IPS DF 4.7 (cell line): ENCODE measurements around the gene BRD8.
A peak's percentile ranks its signal among the peaks of the same experiment; 100 is the strongest.
"Not testable (repeated sequence)": the region's sequence is repeated elsewhere in the genome, so short reads cannot be mapped to it uniquely, and the experiment has no call there.

Experiments used
- DNase-seq: peaks from one replicate; pipeline ENCODE4 v3.0.0-alpha.2; 2013; ENCODE audit warnings: low spot score; ENCODE audit errors: extremely low read depth

Gene BRD8, protein sequence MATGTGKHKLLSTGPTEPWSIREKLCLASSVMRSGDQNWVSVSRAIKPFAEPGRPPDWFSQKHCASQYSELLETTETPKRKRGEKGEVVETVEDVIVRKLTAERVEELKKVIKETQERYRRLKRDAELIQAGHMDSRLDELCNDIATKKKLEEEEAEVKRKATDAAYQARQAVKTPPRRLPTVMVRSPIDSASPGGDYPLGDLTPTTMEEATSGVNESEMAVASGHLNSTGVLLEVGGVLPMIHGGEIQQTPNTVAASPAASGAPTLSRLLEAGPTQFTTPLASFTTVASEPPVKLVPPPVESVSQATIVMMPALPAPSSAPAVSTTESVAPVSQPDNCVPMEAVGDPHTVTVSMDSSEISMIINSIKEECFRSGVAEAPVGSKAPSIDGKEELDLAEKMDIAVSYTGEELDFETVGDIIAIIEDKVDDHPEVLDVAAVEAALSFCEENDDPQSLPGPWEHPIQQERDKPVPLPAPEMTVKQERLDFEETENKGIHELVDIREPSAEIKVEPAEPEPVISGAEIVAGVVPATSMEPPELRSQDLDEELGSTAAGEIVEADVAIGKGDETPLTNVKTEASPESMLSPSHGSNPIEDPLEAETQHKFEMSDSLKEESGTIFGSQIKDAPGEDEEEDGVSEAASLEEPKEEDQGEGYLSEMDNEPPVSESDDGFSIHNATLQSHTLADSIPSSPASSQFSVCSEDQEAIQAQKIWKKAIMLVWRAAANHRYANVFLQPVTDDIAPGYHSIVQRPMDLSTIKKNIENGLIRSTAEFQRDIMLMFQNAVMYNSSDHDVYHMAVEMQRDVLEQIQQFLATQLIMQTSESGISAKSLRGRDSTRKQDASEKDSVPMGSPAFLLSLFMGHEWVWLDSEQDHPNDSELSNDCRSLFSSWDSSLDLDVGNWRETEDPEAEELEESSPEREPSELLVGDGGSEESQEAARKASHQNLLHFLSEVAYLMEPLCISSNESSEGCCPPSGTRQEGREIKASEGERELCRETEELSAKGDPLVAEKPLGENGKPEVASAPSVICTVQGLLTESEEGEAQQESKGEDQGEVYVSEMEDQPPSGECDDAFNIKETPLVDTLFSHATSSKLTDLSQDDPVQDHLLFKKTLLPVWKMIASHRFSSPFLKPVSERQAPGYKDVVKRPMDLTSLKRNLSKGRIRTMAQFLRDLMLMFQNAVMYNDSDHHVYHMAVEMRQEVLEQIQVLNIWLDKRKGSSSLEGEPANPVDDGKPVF

DNA sequence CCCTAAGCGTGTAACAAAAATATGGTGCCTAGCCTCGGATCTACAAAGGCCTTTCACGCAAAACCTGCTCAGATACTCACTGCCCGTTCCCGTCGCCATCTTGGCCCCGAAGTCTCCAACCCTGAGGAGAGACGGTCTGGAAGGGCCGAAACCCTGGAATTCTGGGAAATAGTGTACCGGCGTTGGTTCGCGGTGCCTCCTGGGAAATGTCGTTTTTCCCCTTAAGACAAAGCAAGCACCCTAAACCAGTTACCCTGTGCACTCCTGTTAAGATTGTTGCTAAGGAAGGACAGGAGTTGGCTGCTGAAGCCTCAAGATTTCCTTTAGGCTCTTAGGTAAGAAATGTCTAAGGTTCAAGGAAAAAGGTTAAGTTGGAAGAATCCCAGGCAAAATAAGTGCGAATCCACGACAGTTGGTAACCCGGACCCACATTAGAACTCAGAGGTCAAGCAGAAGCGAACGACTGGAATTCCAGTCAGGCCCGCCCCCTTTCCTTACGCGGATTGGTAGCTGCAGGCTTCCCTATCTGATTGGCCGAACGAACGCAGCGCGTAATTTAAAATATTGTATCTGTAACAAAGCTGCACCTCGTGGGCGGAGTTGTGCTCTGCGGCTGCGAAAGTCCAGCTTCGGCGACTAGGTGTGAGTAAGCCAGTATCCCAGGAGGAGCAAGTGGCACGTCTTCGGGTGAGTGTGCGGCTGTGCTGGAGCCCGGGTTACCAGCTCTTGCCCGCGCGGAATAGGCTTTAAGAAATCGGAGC, at the start of gene BRD8, which contains the start of gene KIF20A:
BRD8 (minus strand) TSS at position 115 of the 761 bp plus-strand sequence; CDS start at position 99, 16 bp downstream.
KIF20A (plus strand) TSS at position 597 of the 761 bp plus-strand sequence. CDS start 569 bp downstream, outside the sequence.
- peak; percentile 90 for DNase-seq

DNA sequence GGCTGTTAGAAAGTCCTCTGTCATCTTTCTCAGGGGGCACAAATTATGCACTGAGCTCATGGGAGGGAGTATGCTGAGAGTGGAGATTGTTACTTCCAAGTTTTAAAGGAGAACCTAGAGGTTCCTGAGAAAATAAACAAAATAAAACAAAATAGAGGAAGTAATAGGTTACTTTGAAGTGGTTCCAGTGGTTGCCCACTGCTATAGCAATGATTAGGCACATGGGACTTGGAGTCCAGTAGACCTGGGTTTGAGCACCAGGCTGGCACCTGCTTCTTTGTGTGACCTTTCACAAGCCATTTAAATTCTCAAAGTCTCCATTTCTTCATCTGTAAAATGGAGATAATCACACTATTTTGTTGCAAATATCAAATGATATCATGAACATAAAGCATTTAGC, 48.5 kb upstream of the BRD8 start:
- DNase-seq, result no peak

DNA sequence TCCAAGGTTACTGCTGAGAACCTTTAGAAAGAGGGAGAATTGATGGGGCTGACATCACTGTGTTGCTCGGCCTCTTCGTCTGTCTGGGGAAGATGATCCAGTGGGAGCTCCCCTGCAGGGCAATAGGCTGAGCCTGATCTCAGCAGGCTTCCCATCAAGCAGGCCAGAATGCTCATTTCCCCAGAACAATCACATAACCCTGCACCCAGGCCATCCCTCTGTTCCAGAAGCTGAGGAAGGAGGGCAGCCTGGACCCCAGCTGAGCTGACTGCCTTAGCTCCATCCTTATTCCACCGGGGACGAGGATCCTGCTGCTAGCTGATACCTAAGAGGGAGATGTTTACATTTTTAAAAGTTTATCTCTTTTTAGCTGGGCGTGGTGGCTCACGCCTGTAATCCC, 46.3 kb upstream of the BRD8 start:
- DNase-seq, result no peak

- DNase-seq, result no peak
These were observed 45.1 kb upstream of the BRD8 start for GRCh38 chr5:138223532-138223931.

- no peak for DNase-seq
These were observed 38.4 kb upstream of the BRD8 start for GRCh38 chr5:138216799-138217198.

DNA sequence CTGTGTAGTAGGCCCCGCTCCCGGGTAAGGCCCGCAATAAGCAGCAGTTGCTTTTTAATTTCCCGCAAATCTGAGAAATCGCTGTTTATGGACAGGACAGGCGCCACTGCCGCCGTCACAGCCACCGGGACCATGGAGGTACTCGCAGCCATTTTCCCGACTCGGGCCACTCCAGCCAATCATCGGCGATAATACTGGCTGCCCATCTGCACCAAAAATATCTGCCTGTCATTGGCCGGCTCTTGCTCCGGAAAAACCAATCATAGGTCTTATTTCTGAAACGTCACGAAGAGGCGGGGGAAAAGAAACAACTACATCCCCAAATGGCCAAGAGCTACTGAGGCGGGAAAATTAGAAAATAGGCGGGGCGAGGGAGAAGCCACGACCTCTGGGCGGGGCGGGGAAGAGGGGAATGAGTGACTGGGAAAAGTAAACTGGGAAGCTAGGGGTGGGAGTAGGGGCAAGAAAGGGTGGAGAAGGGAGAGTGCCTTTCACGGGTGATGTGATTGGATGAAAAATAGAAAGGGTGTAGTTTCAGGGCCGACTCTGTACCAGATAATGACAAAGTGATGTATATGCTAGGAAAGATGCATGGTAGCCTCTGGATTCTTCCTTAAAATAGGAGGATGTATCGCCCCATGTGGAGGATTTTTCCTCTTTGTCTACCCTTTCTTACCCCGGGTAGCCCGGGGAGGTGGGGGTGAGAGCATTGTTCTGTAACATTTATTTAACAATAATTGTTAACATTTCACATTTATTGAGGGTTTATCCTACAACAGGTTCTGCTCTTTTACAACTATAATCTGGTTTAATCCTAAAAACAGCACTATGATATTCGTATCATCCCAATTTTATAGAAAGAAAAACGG, 35.0 kb upstream of the BRD8 start, which contains the start of gene CDC23:
CDC23 (minus strand) TSS at position 163 of the 869 bp plus-strand sequence; CDS start at position 152, 11 bp downstream.
- DNase-seq, result peak; percentile 99

- DNase-seq, result no peak
These were observed 34.4 kb upstream of the BRD8 start for GRCh38 chr5:138212828-138213160.

GRCh38 chr5:138210985-138211384, 32.6 kb upstream of the BRD8 start:
- DNase-seq, result no peak

DNA sequence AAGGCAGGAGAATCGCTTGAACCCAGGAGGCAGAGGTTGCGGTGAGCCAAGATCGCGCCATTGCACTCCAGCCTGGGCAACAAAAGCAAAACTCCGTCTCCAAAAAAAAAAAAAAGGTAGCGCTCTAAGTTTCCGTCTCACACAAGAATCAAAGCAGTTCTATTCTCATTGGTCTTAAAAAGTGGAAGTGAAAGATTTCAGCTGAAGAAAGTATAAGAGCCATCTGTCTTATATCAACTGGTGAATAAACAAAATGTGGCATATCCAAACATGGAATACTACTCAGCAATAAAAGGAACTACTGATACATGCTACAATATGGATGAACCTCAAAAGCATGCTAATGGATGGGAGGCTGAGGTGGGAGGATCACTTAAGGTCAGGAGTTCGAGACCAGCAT, 15.4 kb upstream of the BRD8 start:
- not testable (repeated sequence) for DNase-seq

DNA sequence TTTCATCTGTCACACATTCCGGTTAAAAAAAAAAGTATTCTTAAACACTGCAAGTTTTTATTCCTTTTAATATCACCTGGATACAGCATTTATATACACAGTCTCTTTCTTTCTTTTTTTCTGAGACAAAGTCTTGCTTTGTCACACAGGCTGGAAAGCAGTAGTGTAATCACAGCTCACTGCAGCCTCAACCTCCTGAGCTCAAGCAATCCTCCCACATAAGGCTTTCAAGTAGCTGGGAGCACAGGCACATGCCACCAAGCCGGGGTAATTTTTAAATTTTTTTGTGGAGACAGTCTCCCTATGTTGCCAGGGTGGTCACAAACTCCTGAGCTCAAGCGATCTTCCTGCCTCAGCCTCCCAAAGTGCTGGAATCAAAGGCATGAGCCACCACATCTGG, 14.4 kb upstream of the BRD8 start:
- no peak for DNase-seq

GRCh38 chr5:138188626-138189025, 10.2 kb upstream of the BRD8 start:
- no peak for DNase-seq

GRCh38 chr5:138186002-138186447, 7.6 kb upstream of the BRD8 start:
- no peak for DNase-seq

- DNase-seq, result no peak
These were observed 4.4 kb upstream of the BRD8 start for GRCh38 chr5:138182808-138183207.

- no peak for DNase-seq
These were observed 2.4 kb upstream of the BRD8 start for GRCh38 chr5:138180841-138181240.

DNA sequence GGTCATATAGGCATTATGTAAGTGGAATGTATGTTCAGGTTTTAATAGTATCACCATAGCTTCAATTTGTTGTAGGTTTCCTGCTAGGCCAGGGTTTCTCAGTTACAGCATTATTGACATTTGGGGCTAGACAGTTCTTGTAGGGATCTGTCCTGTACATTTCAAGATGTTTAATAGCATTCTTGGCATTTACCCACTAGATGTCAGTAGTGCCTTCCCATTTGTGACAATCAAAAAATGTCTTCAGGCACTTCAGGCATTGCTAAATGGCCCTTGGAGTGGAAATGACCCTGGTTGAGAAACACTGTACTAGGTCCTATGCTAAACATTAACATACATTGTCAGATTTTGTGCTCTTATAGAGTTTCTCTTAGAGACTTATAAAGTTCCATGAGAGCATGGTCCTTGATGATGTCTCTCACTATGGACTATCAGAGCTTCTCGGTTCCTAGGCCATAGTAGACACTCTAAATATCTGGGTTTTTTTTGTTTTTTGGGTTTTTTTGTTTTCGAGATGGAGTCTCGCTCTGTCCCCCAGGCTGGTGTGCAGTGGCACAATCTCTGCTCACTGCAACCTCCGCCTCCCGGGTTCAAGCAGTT, 1.9 kb upstream of the BRD8 start:
- DNase-seq, result no peak

DNA sequence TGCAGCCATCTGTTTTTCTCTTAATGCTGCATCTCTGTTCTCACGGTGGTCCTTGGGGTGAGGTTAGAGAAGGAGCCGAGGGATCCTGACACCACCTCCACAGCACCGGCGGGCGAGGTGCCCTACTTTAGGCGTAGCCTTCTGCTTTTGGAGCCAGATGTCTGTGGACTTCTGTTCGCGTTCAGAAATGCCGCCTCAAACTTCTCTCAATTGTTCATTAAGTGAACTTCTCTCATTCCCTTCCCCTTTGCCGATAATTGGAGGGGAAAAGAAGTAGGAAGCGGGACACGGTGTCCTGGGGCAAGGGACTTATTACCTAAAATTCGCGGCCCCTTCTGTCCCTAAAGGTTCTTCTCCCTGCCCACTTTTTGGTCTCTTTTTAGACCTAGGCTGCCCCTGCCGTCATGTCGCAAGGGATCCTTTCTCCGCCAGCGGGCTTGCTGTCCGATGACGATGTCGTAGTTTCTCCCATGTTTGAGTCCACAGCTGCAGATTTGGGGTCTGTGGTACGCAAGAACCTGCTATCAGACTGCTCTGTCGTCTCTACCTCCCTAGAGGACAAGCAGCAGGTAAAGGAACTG, 937 bp upstream of the BRD8 start:
- DNase-seq, result no peak

- DNase-seq, result no peak
These were observed 402 bp downstream of the BRD8 start for GRCh38 chr5:138177941-138178515.

GRCh38 chr5:138170299-138170698, 8.1 kb downstream of the BRD8 start:
- DNase-seq, result no peak

GRCh38 chr5:138169124-138169523, 9.3 kb downstream of the BRD8 start:
- no peak for DNase-seq
